Stimulated activated CD8-positive, alpha-beta memory T cell treated with anti-CD3 and anti-CD28 coated beads, Interleukin-12 subunit alpha, Interleukin-12 subunit beta, amount 100 ng/mL, for 24 hours (primary cell): Measurements from ENCODE around the gene ACTR1A.
"Not testable (repeated sequence)": the region's sequence is repeated elsewhere in the genome, so short reads cannot be mapped to it uniquely, and the experiment has no call there.

Experiments used
- DNase-seq: peaks from one replicate; pipeline ENCODE4 v3.0.0-alpha.2; 2020; ENCODE audit errors: extremely low read depth

ACTR1A gene

DNA sequence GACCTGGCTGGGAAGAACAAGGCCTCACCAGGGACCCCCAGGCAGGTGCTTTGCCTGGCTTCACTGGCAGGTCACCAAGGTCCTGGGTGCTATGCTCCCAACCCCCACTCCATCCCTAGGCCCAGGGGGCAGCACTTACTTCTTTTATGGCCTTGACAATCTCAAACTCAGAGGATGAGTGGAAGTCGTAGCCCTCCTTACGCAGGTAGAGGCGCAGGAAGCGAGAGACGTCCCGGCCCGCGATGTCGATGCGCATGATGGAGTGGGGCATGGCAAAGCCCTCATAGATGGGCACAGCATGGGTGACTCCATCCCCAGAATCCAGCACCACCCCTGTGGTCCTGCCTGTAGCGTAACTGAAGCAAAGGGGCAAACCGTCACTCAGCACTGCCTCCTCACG lies 18.5 kb downstream of the ACTR1A start:
- no peak for DNase-seq

GRCh38 chr10:102480396-102480795 lies 22.1 kb downstream of the ACTR1A start:
- DNase-seq = no peak

- DNase-seq = no peak
These were observed 22.9 kb downstream of the ACTR1A start for GRCh38 chr10:102479651-102480050.

GRCh38 chr10:102476466-102477141 lies 25.9 kb downstream of the ACTR1A start:
- no peak for DNase-seq

GRCh38 chr10:102475451-102476040 lies 27.0 kb downstream of the ACTR1A start:
- no peak for DNase-seq

- DNase-seq = no peak
These were observed 28.8 kb downstream of the ACTR1A start for GRCh38 chr10:102473445-102474331.

DNA sequence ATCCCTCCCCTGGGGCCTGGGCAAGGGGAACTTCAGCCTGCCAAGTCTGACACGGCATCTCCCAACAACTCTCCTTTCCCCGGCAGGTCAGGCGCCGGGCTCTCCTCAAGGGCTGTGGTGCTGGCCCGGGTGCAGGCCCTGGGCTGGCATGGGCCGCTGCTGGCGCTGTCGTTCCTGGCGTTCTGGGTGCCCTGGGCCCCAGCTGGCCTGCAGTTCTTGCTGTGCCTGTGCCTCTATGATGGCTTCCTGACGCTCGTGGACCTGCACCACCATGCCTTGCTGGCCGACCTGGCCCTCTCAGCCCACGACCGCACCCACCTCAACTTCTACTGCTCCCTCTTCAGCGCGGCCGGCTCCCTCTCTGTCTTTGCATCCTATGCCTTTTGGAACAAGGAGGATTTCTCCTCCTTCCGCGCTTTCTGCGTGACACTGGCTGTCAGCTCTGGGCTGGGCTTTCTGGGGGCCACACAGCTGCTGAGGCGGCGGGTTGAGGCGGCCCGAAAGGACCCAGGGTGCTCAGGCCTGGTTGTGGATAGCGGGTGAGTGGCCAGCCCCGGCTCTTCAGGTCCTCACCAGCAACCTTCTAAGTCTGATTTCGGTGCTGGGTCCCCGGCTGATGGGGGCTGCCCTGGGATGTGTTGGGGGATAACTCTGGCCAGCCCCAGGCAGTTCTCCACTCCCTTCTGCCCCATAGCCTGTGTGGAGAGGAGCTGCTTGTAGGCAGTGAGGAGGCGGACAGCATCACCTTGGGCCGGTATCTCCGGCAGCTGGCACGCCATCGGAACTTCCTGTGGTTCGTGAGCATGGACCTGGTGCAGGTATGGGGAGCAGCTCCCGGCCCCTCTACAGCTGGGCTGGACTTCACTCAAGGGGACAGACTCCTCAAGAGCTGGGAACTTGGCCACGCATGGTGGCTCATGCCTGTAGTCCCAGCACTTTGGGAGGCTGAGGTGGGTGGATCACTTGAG lies 31.6 kb downstream of the ACTR1A start:
- no peak for DNase-seq

- DNase-seq = no peak
These were observed 33.8 kb downstream of the ACTR1A start for GRCh38 chr10:102468683-102469082.

- no peak for DNase-seq
These were observed 34.5 kb downstream of the ACTR1A start for GRCh38 chr10:102467971-102468438.

DNA sequence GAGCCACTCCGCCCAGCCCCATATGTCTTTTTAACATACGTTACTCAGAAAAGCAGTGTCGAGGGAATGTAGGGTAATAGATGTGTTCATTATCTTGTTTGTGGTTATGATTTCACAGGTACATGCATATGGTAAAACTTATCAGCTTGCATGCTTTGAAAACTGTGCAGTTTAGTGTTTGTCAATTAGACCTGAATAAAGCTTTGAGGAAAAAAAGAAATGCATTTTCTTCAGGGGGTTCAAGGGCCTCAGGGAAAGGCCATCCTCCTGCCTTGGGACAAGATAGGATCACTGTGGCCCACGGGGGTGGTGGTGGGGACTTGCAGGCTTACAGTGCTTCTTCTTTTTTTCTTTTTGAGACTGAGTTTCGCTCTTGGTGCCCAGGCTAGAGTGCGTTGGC lies 35.2 kb downstream of the ACTR1A start:
- DNase-seq = no peak

DNA sequence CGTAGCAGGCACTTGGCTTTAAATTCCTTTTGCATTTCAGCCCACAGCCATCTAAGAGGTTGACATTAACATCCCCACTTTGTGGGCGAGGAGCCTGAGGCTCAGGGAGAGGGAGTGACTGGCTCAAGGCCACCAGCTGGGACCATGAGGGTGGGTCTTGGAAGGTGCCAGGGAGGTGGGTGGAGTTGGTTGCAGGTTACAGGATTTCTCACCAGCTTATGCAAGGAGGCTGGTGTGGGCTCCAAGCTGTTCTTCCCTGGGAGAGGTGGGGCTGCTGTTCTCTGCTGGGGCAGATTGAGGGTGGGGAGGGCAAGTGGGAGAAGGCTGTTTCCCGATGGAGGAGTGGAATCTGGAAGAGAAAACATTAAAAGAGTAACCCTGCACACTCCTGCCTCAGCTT lies 37.0 kb downstream of the ACTR1A start:
- no peak for DNase-seq

DNA sequence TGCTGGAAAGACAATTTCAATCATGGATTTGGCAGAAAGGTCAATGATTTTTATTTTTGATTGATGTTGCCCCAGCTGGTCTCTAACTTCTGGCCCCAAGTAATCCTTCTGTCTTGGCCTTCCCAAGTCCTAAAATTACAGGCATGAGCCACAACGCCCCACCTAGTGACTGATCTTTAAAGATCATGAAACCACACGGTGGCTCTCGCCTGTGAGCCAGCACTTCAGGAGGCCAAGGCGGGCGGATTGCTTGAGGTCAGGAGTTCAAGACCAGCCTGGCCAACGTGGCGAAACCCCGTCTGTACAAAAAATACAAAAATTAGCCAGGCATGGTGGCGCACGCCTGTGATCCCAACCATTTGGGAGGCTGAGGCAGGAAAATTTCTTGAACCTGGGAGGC lies 38.5 kb downstream of the ACTR1A start:
- no peak for DNase-seq

- DNase-seq = no peak
These were observed 39.9 kb downstream of the ACTR1A start for GRCh38 chr10:102462512-102463054.

DNA sequence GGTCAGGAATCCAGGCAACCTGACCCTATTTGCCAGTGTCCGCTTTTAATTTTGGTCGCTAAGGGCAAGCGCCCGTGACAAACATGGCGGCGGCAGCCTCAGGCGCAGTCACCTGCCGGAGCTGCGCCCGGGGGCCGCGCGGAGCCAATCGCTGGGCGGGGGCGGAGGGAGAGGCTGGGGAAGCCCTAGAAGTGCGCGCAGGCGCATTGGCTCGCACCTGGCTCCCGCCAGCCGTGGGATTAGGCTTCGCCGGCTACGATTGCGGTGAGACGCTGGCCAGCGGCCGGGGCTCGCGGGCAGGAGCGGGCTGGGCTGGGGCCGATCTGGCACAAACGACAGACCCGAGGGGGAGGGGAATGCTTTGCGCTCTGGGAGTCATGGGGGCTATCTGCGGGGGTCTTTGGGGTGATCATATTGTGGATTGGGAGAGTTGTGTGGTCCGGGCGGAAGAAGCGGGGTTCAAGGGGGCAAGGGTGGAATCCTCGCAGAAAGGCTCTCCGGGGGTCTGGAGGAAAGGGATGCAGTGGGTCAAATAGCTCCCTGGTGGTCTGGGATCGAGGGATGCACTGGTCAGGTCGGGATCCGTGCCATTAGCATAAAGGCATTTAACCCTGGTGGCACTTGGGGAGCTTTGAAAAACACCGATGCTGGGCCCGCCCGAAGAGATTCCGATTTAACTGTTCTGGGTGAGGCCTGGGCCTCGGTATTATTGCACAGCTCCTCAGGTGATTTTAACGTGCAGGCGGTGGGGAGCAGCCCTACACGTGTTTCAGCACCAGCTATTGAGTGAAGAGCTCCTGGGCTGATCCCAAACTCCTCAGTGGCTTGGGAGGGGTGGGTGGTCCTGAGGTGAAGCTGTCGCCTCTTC lies 41.1 kb downstream of the ACTR1A start:
- peak; percentile 85 for DNase-seq

DNA sequence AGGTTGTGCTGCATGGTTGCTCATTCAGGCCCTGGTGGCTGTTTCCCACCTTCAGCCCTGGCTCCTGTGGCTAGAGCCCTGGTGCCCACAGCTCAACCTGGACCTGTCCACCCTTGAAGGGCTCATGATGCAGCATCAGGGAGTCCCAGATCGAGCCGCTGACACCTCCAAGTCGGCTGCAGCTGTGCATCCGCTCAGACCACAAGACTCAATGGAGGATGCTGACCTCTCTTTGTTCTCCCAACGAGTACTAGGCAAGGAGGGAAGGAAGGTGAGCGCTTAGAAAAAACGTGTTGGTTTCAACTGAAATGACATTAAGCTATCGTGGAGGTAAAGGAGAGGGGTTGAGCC lies 41.7 kb downstream of the ACTR1A start:
- no peak for DNase-seq

DNA sequence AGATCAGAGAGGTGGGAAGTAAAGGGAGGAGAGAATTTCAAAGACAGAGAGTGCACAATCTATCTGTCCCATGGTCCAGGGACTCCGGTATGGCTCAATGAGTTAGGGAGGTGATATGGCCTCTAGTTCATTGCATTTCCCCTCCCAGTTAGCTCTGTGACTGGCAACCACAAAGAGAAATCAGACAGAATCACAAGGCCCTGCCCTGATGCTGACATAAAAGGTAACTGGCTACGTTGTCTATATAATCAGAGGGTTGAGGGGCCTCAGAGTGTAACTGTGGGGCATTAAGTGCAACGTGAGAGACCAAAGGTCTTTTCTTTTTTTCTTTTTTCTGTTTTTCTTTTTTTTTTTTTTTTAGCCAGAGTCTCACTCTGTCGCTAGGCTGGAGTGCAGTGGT lies 43.9 kb downstream of the ACTR1A start:
- DNase-seq = no peak

- DNase-seq = no peak
These were observed 44.8 kb downstream of the ACTR1A start for GRCh38 chr10:102457591-102458150.

DNA sequence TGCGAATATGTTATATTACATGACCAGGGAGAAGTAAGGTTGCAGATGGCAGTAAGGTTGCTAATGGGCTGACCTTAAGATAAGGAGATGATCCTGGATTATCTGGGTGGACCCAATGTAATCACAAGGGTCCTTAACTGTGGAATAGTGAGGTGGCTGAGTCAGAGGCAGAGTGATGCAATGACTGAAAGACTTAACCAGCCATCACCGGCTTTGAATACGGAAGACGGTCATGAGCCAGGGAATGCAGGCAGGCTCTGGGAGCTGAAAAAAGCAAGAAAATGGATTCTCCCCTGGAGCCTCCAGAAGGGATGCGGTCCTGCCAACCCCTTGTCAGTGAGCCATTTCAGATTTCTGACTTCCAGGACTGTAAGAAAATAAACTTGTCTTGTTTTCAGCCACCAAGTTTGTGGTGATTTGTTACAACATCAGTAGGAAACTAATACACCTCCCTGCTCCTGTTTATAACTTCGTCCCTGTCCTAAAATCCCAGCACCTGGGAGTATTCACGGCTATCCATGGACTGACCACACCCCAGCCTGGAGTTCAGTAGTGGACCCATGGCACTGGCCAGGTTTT lies 46.5 kb downstream of the ACTR1A start:
- no peak for DNase-seq

- not testable (repeated sequence) for DNase-seq
These were observed 47.6 kb downstream of the ACTR1A start for GRCh38 chr10:102454662-102455487.
